GM10248 (cell line): ENCODE measurements around the gene RNF223.

Source experiments
- CTCF ChIA-PET: fragments of 300-600 bp; sonication (Branson Sonifier 250); formaldehyde crosslinking; extraction: SDS; loops from one replicate; lab custom pipeline; 2021; ENCODE audit warnings: antibody characterized with exemption; lab: Yijun Ruan, JAX
- POLR2A ChIA-PET: fragments of 350-650 bp; sonication (Branson Sonifier 250); formaldehyde crosslinking; extraction: SDS; loops from one replicate; lab custom pipeline; 2020; ENCODE audit warnings: antibody characterized with exemption; lab: Yijun Ruan, JAX
- DNase-seq: peaks from one replicate; pipeline ENCODE4 v3.0.0; 2012; ENCODE audit errors: extremely low spot score
- TF ChIP-seq, protein P1 (sequence below): IDR thresholded peaks from 2 replicates; pipeline ENCODE4 v1.5.1; 2012; ENCODE audit warnings: mild to moderate bottlenecking, low read depth; ENCODE audit errors: extremely low read depth, missing control alignments, control extremely low read depth

The RNF223 gene

DNA sequence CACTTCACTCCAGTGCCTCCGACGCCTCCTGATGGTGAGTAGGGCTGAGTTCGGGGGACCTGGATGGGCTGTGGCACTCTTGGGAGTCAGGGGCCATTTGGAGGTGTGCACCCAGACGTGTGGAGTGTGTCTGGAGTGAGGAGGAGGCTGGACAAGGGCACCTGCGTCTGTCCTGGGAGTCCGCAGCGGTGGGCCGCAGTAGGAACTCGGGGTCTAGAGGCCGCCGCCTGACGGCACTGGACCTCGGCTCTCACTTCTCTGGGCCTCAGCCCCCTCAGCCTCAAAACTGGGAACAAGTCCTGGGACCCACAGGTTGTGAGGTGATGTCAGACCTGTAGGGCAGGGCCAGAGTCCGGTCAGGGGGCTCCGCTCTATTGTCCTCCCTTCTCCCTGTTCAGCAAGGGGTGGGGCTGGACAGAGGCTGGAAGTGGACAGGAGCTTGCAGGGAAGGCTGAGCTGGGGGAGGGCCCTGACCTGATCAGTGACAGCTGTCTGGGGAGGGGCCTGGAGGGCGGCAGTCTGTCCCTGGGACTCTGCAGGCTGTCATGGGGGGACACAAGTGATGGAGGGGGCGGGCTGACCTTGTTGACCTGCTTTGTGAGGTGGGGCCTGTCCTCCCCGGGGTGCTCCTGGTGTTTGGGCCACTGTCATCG is 38.7 kb downstream of the RNF223 start:
- POLR2A ChIA-PET = no interaction called here

DNA sequence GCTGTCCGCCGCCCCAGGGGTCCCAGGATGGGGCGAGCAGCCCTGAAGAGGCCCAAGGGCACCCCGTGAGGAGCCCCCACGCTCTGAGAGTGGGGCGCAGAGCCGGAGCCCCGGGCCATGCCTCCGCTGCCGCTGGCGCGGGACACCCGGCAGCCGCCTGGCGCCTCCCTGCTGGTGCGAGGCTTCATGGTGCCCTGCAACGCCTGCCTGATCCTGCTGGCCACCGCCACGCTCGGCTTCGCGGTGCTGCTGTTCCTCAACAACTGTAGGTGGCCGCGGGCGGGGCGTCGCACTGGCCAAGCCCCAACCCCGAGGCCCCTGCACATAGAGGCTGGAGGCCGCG is 39.7 kb downstream of the RNF223 start:
- TF ChIP-seq, protein P1, sequence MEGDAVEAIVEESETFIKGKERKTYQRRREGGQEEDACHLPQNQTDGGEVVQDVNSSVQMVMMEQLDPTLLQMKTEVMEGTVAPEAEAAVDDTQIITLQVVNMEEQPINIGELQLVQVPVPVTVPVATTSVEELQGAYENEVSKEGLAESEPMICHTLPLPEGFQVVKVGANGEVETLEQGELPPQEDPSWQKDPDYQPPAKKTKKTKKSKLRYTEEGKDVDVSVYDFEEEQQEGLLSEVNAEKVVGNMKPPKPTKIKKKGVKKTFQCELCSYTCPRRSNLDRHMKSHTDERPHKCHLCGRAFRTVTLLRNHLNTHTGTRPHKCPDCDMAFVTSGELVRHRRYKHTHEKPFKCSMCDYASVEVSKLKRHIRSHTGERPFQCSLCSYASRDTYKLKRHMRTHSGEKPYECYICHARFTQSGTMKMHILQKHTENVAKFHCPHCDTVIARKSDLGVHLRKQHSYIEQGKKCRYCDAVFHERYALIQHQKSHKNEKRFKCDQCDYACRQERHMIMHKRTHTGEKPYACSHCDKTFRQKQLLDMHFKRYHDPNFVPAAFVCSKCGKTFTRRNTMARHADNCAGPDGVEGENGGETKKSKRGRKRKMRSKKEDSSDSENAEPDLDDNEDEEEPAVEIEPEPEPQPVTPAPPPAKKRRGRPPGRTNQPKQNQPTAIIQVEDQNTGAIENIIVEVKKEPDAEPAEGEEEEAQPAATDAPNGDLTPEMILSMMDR = no peak
- DNase-seq = no peak
- ChIA-PET POLR2A (no interaction called here), CTCF (interaction anchor here (0.8 to 4.0 kb wide), 6 partner anchors 25 to 258 kb away, joined by 3 to 43 read pairs (median 4); no protein-coding TSS in a partner anchor)

More for the DNA sequence above, 38.7 kb downstream of the RNF223 start:
- TF ChIP-seq, protein P1 = no peak
- DNase-seq = no peak
- CTCF ChIA-PET = interaction anchor here (0.9 to 1.9 kb wide), 2 partner anchors 22 to 28 kb away, joined by 3 to 7 read pairs; partner anchors contain the start of gene ISG15

DNA sequence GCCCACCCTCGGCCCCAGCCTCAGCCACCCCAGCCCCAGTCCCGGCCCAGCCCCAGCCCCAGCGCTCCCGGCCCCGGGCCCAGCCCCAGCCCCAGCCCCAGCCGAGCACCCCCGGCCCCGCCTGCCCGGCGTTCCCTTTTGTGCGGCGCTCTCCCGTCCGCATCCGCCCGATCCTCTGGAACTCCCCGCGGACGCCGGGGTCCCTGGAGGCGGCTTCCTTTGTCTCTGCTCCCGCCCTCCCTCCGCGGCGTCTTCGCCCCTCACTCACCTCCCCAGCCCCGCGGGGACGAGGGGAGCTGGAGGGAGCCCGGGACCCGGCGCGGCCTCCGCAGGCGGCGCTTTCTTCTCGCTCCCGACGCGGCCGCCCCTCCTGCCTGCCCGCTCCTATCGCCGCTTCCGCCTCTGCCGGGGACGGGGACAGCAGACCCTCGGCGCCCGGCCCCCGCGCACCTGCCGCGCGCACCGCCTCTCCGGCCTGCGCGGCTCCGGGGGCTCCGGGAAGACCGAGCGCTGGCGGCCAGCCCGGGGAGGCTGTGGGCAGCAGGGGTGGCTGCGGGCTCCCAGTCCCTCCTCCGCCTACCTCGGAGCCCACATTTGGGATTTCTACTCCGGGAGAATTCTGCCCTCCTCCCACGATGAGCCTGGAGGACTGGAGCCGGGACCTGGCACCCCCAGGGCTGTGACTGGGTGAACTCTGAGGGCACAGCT is 40.2 kb downstream of the RNF223 start:
- TF ChIP-seq, protein P1 = no peak
- DNase-seq = no peak
- ChIA-PET POLR2A (interaction anchor here (1.1 kb wide), 1 partner anchor 29 kb away, joined by 3 read pairs; no protein-coding TSS in a partner anchor), CTCF (interaction anchor here (0.7 to 4.0 kb wide), 22 partner anchors 12 to 258 kb away, joined by 3 to 43 read pairs (median 4); partner anchors contain the start of genes AGRN, C1orf159, ISG15 and PERM1)

DNA sequence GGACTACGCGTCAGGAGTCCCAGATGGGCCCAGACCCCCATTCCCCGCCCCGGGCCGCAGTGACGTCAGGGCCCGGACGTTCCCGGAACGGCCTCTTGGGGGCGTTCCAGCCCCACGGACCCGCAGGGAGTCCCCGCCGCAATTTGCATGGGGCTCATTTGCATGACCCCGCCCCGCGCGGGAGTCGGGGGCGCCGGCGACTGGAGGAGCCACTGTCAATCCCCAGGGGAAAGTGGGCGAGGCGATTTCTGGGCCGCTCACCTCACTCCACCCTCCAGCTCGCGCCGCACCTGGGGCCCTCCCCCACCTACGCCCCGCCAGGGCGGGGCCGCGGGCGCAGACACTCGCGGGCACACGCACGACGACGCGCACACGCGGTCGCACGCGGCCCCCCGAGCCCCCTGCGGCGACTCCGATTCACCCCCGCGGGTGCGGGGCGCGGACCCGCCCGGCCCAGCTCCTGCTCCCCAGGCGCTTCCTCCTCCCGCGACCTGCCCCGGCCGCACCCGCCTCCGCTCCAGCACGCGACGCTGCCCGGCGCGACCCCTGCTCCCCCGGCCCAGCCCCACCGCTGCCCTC is 41.0 kb downstream of the RNF223 start:
- ChIA-PET POLR2A (interaction anchor here (1.1 kb wide), 1 partner anchor 29 kb away, joined by 3 read pairs; no protein-coding TSS in a partner anchor), CTCF (interaction anchor here (0.7 to 4.0 kb wide), 24 partner anchors 9 to 259 kb away, joined by 3 to 43 read pairs (median 4); partner anchors contain the start of genes AGRN, C1orf159, ISG15 and PERM1)
- TF ChIP-seq, protein P1 = peak; percentile 90
- peak; percentile 97 for DNase-seq

DNA sequence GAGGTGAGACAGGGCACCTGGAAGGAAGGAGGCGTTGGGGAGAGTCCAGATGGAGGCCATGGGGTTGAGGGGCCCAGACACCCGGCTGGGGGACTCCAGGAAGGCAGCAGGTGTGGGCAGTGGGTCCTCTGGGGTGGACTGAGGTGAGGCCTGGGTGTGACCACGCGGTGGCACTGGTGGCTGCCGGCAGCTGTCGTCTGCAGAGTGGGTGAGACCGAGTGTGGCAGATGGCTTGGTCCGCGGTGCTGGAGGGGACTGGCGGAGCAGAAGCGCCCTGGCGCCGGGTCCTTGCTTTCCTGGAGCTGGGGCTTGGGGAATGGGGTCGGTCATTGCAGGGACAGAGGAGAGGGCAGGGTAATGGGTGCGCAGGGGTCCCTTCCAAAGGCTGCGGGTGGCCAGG is 41.7 kb downstream of the RNF223 start:
- POLR2A ChIA-PET = interaction anchor here (1.1 kb wide), 1 partner anchor 30 kb away, joined by 3 read pairs; no protein-coding TSS in a partner anchor
- TF ChIP-seq, protein P1 = peak; percentile 25
- DNase-seq = no peak
- CTCF ChIA-PET = interaction anchor here (0.6 to 4.0 kb wide), 22 partner anchors 8 to 260 kb away, joined by 3 to 43 read pairs (median 4); partner anchors contain the start of genes AGRN, C1orf159, ISG15 and PERM1
